ENCODE measurements around the gene ERC1. TPM values are rescaled to one million over a fixed set of nuclear protein-coding genes. Genes with fewer than 3 reads are reported as not detected.
"Not testable (repeated sequence)": the region's sequence is repeated elsewhere in the genome, so short reads cannot be mapped to it uniquely, and the experiment has no call there.

The ERC1 gene
- total RNA-seq, 1 experiment from 2014 or later = 40.4 TPM

DNA sequence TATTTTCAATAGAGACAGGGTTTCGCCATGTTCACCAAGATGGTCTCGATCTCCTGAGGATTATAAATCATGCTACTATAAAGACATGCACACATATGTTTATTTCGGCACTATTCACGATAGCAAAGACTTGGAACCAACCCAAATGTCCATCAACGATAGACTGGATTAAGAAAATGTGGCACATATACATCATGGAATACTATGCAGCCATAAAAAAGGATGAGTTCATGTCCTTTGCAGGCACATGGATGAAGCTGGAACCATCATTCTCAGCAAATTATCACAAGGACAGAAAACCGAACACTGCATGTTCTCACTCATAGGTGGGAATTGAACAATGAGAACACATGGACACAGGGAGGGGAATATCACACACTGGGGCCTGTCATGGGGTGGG, 350.2 kb downstream of the ERC1 start:
- POLR2A ChIA-PET; CTCF ChIA-PET; H3K27ac ChIP-seq (ENCODE audit: low read length); in situ Hi-C loops (cut with HindIII; ENCODE audit: low pct_unique_long_range_greater_than_20kb, low sequenced_read_pairs); H3K9me3 ChIP-seq (ENCODE audit: control insufficient read depth, insufficient read depth, low read depth, low read length); DNase-seq (ENCODE audit: low read depth, low spot score); H3K36me3 ChIP-seq (ENCODE audit: control insufficient read depth, insufficient read depth, low read length); H3K4me1 ChIP-seq (ENCODE audit: control insufficient read depth, insufficient read depth, low read length); H3K27me3 ChIP-seq (ENCODE audit: control insufficient read depth, insufficient read depth, low read length); ATAC-seq; H3K4me3 ChIP-seq (ENCODE audit: low read depth in 2 of 2, low read length in 2 of 2); BruUV-seq (replicated peaks); intact Hi-C loops (cut with micrococcal nuclease; ENCODE audit: unreplicated experiment): not testable (repeated sequence)

DNA sequence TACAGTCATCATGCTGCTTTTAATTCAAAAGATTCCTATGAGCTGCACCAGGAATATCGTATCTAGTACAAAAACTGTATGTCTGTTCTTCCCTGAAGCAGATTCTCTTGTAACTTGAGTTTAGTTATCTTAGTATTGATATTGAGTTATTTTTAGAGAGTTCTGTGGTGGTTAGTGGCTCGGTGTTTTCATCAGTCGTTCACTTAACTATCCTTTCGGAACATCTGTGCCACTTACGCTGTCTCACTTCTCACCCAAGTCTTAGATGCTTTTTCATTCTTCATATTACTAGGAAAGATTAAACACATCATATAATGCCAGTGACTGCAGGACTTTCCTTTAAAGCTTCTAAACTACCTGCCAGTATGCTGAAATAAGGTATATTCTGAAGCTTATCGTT, 352.4 kb downstream of the ERC1 start:
- ATAC-seq = no peak

More for the DNA sequence above, 352.4 kb downstream of the ERC1 start:
- ChIA-PET CTCF (no interaction called here), POLR2A (interaction anchor here (0.6 kb wide), 1 partner anchor 103 kb away, joined by 4 read pairs; no protein-coding TSS in a partner anchor)
- no peaks in the 10 kb centered on the region for H3K4me1 ChIP-seq (ENCODE audit: control insufficient read depth, insufficient read depth, low read length)
- in situ Hi-C loops (cut with HindIII; ENCODE audit: low pct_unique_long_range_greater_than_20kb, low sequenced_read_pairs) = no loop called here
- H3K36me3 ChIP-seq (ENCODE audit: control insufficient read depth, insufficient read depth, low read length) = no peaks in the 10 kb centered on the region
- H3K27me3 ChIP-seq (ENCODE audit: control insufficient read depth, insufficient read depth, low read length) = no peaks in the 10 kb centered on the region
- DNase-seq (ENCODE audit: low read depth, low spot score) = no peak
- TF ChIP-seq TCF7L2 (IDR thresholded peaks at IDR 0.05; ENCODE audit: low read depth, low read length) = no peak
- TF ChIP-seq REST (IDR thresholded peaks at IDR 0.05; ENCODE audit: insufficient read depth in 1 of 2, low read depth in 2 of 2, low read length in 1 of 2) = no peak
- no peak for TF ChIP-seq CTCF (IDR thresholded peaks at IDR 0.05)
- TF ChIP-seq POLR2AphosphoS5 (IDR thresholded peaks at IDR 0.05; ENCODE audit: low read depth, low read length) = no peak
- TF ChIP-seq SIN3A (IDR thresholded peaks at IDR 0.05; ENCODE audit: borderline replicate concordance, insufficient read depth, low read depth, low read length) = no peak
- no TSS peak for BruUV-seq (replicated peaks)
- no peak overlapping the region for H3K27ac ChIP-seq (ENCODE audit: low read length)
- intact Hi-C loops (cut with micrococcal nuclease; ENCODE audit: unreplicated experiment) = no loop called here
- H3K9me3 ChIP-seq (ENCODE audit: control insufficient read depth, insufficient read depth, low read depth, low read length) = no peaks in the 10 kb centered on the region
- H3K4me3 ChIP-seq (ENCODE audit: low read depth in 2 of 2, low read length in 2 of 2) = no peak overlapping the region
